Measurements from ENCODE around the gene GKAP1.
"Not testable (repeated sequence)": the region's sequence is repeated elsewhere in the genome, so short reads cannot be mapped to it uniquely, and the experiment has no call there.

The GKAP1 gene

DNA sequence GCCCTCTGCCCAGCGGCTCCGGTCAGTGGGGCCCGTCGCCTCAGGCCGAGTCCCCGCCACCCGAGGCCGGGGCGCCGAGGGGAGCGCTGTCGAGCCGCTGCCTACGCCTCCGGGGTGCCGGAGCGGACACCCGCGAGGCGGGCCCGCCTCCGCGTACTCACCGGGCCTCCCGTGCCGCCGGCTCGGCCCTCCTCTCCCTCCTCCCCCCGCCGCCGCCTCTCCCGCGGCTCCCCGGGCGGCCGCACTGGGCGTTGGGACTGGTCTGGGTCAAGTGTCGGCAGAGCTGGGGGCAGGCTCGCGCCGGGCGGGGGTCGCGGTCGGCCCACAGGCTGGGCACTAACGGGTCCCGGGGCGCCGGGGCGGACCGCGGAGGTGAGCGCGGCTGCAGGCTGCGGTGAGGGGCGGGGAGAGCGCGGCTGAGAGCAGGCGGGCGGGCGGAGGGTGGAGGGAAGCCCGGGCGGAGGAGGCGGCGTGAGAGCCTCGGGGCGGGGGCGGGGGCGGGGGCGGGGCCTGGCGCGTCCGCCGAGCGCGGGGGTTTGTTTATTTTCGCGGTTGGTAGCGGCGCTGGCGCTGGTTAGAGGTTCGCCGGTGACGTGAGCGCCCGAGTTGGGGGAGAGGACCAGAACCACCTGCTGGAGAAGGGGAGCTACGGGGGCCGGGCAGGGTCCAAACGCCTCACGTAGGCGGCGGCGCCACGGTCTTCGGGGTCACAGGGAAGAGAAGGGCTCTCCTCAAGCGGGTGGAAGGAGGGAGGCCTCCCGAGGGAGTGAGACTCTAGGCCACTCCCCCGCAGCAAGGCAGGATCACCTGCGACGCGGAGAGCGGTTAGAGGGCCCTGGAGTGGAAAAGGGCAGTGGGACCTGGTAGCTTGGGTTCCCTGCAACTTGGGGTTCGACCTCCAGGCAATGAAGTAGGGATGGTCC lies at the start of gene GKAP1:
Gene GKAP1, minus strand, starts transcription at position 414 of the 923 bp plus-strand sequence. CDS start 11,252 bp downstream, outside the sequence.
- not testable (repeated sequence) for DNase-seq

DNA sequence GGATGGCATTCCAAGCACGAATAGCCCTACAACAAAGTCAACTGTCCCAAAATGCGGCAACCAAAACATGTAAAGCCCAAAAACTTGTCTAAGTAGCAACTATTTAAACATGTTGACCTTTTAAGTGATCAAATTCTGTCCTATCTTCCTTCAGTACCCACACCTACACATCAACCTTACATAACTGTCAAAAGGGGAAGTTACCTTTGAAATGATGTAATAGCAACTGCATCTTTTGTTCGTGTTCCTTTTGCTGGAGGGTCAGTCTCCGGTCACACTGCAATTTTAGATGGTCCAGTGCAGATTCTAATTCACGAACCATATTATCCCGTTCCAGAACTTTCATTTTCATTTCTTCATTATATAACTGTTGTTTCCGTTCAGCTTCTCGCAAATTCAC lies 32.3 kb upstream of the GKAP1 start:
- not testable (repeated sequence) for DNase-seq

GRCh38 chr9:83837070-83837643 lies 19.6 kb upstream of the GKAP1 start:
- DNase-seq, result not testable (repeated sequence)

DNA sequence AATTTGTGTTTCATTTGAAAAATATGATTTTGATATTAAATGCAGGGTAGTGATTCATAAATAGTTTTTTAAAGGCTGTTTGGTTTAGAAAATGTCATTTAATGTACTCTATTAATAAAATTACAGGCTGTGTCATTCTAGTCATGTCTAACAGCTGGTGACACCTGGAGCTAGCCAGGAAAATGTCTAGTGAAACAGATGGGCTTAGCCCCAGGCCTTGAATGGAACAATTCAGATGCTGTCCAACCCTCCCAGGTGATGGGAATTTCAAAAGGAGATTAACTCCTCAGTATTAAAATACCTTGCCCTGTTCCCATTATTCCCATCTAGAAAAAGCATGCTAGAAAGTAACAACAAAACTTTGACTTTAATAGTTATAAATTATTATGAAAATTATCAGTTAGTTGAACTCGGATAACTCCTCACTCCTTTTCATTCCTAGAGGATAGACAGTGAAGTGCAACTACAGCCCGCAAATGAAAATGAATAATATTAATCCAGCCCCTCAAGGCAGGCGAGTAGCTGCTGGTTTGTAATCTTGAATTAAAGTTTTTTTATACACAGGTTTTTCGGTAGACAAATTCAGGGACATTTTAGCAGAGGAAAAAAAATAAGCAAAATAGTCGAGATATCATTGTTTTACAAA lies 13.0 kb upstream of the GKAP1 start:
- not testable (repeated sequence) for DNase-seq

DNA sequence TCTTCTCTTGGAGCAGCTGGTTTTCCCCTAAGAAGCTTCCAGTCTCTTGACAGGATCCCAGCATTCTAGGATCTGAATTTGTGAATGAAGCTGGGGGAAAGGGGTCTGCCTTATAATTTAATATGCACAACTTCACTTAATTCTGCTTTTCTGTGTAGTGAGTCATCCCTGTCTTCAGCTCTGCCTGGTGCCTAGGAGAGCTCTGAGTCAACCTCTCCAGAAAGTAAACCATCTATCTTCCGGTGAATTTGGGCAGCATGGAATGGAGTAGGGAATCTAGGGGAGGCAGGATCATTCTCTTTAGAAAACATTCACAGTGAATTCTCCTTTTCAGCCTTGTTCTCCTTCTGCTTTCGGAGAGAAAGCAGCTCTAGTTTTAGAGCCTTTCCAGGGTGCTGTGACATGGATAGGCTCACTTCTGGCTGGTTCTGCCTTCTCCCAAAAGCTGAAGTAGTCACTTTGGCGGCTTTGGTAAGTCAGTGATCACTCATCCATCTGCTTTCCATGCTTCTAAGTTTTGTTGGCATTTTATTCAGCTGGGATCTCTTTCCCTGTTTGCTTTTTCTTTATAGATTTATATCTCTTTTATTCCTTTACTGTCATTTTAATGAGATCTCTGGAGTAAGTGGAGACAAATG lies 7.5 kb upstream of the GKAP1 start:
- not testable (repeated sequence) for DNase-seq

- DNase-seq, result not testable (repeated sequence)
These were observed 586 bp downstream of the GKAP1 start for GRCh38 chr9:83817011-83817355.

- DNase-seq, result not testable (repeated sequence)
These were observed 2.4 kb downstream of the GKAP1 start for GRCh38 chr9:83815120-83815519.

DNA sequence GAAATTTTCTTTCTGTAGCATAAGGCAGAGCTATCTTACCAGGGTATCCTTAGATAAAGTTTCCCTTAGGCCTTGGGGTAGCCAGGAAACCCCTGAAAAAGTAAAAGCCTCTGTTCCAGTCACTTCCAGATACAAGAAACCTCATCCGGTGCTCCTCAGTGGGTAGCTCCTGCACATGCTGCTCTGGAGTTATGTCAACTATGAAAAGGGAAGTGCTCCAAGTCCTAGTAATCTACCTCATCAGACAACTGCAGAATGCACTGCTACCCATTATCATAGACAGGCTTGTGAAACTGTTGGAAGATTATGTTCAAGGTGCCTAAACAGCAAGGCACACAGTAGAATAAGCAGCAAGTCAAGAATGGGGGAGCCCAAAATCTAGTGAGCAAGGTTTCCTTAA lies 8.4 kb downstream of the GKAP1 start:
- not testable (repeated sequence) for DNase-seq

- DNase-seq, result not testable (repeated sequence)
These were observed 13.1 kb downstream of the GKAP1 start for GRCh38 chr9:83804454-83804853.

DNA sequence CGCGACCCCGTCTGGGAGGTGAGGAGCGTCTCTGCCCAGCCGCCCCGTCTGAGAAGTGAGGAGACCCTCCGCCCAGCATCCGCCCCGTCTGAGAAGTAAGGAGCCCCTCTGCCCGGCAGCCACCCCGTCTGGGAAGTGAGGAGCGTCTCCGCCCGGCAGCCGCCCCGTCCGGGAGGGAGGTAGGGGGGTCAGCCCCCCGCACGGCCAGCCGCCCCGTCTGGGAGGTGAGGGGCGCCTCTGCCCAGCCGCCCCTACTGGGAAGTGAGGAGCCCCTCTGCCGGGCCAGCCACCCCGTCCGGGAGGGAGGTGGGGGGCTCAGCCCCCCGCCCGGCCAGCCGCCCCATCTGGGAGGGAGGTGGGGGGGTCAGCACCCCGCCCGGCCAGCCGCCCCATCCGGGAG lies 13.6 kb downstream of the GKAP1 start:
- not testable (repeated sequence) for DNase-seq

GRCh38 chr9:83800236-83801033 lies 17.1 kb downstream of the GKAP1 start:
- no peak for DNase-seq

- no peak for DNase-seq
These were observed 23.5 kb downstream of the GKAP1 start for GRCh38 chr9:83794051-83794450.

DNA sequence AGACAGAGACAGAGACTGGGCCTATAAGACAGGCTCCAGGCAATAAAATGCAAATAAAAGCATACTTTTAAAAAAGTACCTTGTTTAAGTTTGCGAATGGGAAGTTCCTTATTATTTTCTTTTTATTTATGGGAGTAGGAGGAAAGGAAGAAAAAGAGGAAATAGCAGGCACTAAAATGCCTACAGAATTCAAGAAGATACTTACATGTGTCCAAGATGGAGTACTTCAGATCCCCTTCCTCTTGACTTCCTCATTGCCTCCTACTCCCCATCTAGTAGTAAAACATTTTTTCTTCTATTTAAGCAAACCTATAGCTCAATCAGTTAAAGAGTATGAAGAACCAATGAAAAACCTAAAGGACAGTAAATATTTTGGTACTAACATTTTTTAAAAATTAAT lies 24.8 kb downstream of the GKAP1 start:
- no peak for DNase-seq

DNA sequence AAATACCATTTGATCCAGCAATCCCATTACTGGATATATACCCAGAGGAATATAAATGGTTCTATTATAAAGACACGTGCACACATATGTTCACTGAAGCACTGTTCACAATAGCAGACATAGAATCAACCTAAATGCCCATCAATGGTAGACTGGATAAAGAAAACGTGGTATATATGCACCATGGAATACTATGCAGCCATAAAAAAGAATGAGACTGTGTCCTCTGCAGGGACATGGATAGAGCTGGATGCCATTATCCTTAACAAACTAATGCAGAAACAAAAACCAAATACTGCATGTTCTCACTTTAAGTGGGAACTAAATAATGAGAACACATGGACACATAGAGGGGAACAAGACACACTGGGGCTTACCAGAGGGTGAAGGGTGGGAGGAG lies 39.4 kb downstream of the GKAP1 start:
- DNase-seq, result no peak

DNA sequence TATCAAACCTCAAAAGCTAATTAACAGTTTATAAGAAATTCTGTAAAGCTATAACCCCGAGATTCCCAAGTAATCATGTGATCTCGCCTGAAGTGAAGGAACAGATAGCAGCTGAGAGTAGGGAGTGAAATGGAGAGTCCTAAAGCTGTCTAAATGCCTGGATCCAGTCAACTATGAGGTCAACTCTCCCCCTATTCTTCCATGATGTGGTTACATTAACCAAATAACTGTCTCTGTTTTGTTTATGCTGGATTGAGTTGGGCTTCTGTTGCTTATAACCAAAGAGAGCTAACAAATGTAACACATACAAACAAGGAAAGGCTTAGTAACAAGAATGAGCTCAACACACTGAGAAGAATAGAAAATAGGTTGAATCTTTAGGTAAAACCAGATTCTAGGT lies 41.6 kb downstream of the GKAP1 start:
- no peak for DNase-seq

DNA sequence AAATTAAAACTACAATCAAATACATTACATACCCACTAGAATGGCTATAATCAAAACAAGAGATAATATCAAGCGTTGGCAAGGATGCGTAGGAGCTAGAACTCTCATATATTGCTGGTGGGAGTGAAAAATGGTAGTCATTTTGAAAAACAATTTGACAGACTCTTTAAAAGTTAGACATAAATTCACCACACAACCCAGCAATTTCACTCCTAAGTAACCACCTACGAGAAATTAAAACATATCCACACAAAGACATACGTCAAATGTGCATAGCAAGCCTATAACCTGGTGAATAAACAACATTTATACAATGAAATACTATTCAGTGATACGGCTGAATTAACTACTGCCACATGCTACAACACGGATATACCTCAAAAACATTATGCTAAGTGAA lies 44.7 kb downstream of the GKAP1 start:
- no peak for DNase-seq

GRCh38 chr9:83765376-83765775 lies 52.2 kb downstream of the GKAP1 start:
- no peak for DNase-seq

DNA sequence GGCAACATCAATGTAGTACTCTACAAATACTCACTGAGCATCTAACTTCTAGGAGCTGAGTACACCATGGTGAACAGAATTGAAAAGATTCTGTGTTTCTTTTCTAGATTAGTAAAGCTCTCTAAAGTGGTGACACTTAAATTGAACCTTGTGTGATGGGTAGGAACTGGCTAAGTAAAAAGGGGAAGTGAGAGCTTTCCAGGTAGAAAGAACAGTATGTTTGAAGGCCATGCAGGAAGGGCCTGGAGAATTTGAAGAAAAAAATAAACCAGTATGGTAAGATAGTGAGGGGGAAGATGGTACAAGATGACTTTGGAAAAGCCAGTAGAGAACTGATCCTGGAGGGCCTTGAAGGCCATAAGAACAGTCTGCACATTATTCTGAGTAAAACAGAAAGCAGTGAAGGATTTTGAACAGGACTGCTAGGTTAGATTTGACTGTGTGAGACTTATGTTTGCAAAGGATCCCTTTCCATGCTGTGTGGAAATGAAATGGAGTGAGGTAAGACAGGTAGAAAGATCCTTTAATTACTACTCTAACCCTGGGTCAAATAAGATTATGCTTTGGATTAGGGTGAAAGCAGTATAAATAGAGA lies 63.1 kb downstream of the GKAP1 start:
- DNase-seq, result no peak

DNA sequence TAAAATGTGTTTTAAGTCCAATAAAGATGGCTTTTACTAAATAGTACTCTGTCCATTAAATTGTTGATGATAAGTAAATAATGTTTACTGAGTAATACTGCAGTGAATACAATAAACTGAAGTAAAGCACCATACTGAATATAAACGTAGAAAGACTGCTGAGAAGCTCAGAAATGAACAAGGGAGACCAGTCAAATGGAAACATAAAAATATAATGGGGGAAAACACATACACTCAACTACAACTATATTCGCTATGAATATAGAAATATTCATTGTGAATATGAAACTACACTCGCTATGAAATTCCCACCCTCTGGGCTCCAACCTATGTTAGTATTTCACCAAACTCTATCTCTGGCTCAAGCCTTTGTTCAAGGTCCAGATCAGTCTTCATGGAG lies 67.9 kb downstream of the GKAP1 start:
- no peak for DNase-seq

DNA sequence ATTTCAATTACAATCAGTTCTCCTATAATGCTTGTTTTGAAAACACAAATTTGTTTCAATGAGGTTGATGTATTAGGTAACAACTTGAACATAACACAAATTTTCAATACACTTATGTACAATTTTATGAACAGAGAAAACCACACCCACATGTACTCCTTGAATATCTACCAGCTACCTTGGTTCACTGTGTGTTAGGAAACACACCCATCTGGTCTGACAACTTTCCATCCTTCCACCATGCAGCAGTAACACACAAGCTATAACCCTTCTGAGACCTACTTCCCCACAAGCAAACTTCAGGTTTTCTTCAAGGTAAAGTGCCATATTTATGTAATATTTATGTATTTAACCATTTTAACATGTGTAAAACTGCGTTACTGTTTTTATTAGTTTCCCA lies 73.4 kb downstream of the GKAP1 start:
- no peak for DNase-seq

GRCh38 chr9:83733739-83734138 lies 83.8 kb downstream of the GKAP1 start:
- no peak for DNase-seq
